ENCODE data around the gene SENP1.

SENP1 gene

GRCh38 chr12:48063530-48063929, 42.3 kb downstream of the SENP1 start:
- Histone ChIP-seq H2AFZ (ENCODE audit: insufficient read depth, low read length, poor library complexity) (no peak overlapping the region), H3K9ac (ENCODE audit: low read length) (no peak overlapping the region), H2BK12ac (ENCODE audit: low read length) (no peak overlapping the region), H3K4me3 (ENCODE audit: low read depth, low read length) (no peak overlapping the region), H3K4ac (ENCODE audit: low read depth, low read length) (no peak overlapping the region), H3K36me3 (ENCODE audit: control insufficient read depth in 1 of 2, insufficient read depth in 2 of 2, low read length in 2 of 2) (peaks cover 3 to 7% of the 10 kb centered on the region in 2 experiments), H3K79me1 (ENCODE audit: low read length) (no peaks in the 10 kb centered on the region), H3K14ac (ENCODE audit: low read length) (no peak overlapping the region), H3K4me2 (ENCODE audit: low read length) (no peak overlapping the region), H3K23ac (ENCODE audit: low read length) (no peak overlapping the region), H3K18ac (ENCODE audit: low read length) (no peak overlapping the region), H2AK5ac (ENCODE audit: low read length) (no peak overlapping the region), H4K91ac (ENCODE audit: low read depth, low read length) (no peak overlapping the region), H3K27ac (ENCODE audit: low read depth, low read length) (no peak overlapping the region), H4K12ac (ENCODE audit: low read depth, low read length) (no peak overlapping the region), H3K9me3 (ENCODE audit: insufficient read depth, low read depth, low read length) (no peaks in the 10 kb centered on the region), H2BK120ac (ENCODE audit: insufficient read depth, low read length, poor library complexity) (no peak overlapping the region), H3K79me2 (ENCODE audit: control insufficient read depth, insufficient read depth, low read length, poor library complexity) (no peaks in the 10 kb centered on the region), H3K4me1 (ENCODE audit: control insufficient read depth in 1 of 2, insufficient read depth in 2 of 2, low read length in 2 of 2) (no peaks in the 10 kb centered on the region), H3K27me3 (ENCODE audit: insufficient read depth, low read length) (no peaks in the 10 kb centered on the region), H4K8ac (ENCODE audit: low read depth, low read length) (no peak overlapping the region), H2BK5ac (ENCODE audit: low read depth, low read length, poor library complexity) (no peak overlapping the region)
- 100% methylated on average over 1 of the region's 6 CpGs for WGBS (ENCODE audit: extremely low coverage, insufficient coverage, insufficient read length)
- DNase-seq: no peak

- Histone ChIP-seq H3K9me3 (ENCODE audit: insufficient read depth, low read depth, low read length) (no peaks in the 10 kb centered on the region), H4K12ac (ENCODE audit: low read depth, low read length) (no peak overlapping the region), H3K4ac (ENCODE audit: low read depth, low read length) (no peak overlapping the region), H2BK5ac (ENCODE audit: low read depth, low read length, poor library complexity) (no peak overlapping the region), H2AK5ac (ENCODE audit: low read length) (no peak overlapping the region), H4K91ac (ENCODE audit: low read depth, low read length) (no peak overlapping the region), H3K18ac (ENCODE audit: low read length) (no peak overlapping the region), H4K8ac (ENCODE audit: low read depth, low read length) (no peak overlapping the region), H3K4me2 (ENCODE audit: low read length) (no peak overlapping the region), H3K4me3 (ENCODE audit: low read depth, low read length) (no peak overlapping the region), H3K36me3 (ENCODE audit: control insufficient read depth in 1 of 2, insufficient read depth in 2 of 2, low read length in 2 of 2) (peaks cover 3 to 7% of the 10 kb centered on the region in 2 experiments), H3K9ac (ENCODE audit: low read length) (no peak overlapping the region), H3K27me3 (ENCODE audit: insufficient read depth, low read length) (no peaks in the 10 kb centered on the region), H3K79me1 (ENCODE audit: low read length) (no peaks in the 10 kb centered on the region), H2BK12ac (ENCODE audit: low read length) (no peak overlapping the region), H3K79me2 (ENCODE audit: control insufficient read depth, insufficient read depth, low read length, poor library complexity) (no peaks in the 10 kb centered on the region), H3K23ac (ENCODE audit: low read length) (no peak overlapping the region), H2BK120ac (ENCODE audit: insufficient read depth, low read length, poor library complexity) (no peak overlapping the region), H2AFZ (ENCODE audit: insufficient read depth, low read length, poor library complexity) (no peak overlapping the region), H3K27ac (ENCODE audit: low read depth, low read length) (no peak overlapping the region), H3K14ac (ENCODE audit: low read length) (no peak overlapping the region), H3K4me1 (ENCODE audit: control insufficient read depth in 1 of 2, insufficient read depth in 2 of 2, low read length in 2 of 2) (no peaks in the 10 kb centered on the region)
- peak; percentile 4 to 47 for DNase-seq
- WGBS (ENCODE audit: extremely low coverage, insufficient coverage, insufficient read length): no CpG with 5 or more reads among the region's 1 CpG
These were observed 43.8 kb downstream of the SENP1 start for GRCh38 chr12:48061938-48062719.

GRCh38 chr12:48060474-48060873, 45.4 kb downstream of the SENP1 start:
- H3K9me3 ChIP-seq (ENCODE audit: insufficient read depth, low read depth, low read length): no peaks in the 10 kb centered on the region
- H2BK5ac ChIP-seq (ENCODE audit: low read depth, low read length, poor library complexity): no peak overlapping the region
- no peak overlapping the region for H3K9ac ChIP-seq (ENCODE audit: low read length)
- no peaks in the 10 kb centered on the region for H3K4me1 ChIP-seq (ENCODE audit: control insufficient read depth in 1 of 2, insufficient read depth in 2 of 2, low read length in 2 of 2)
- H3K23ac ChIP-seq (ENCODE audit: low read length): no peak overlapping the region
- H4K12ac ChIP-seq (ENCODE audit: low read depth, low read length): no peak overlapping the region
- no peak overlapping the region for H3K27ac ChIP-seq (ENCODE audit: low read depth, low read length)
- no peak overlapping the region for H3K4me3 ChIP-seq (ENCODE audit: low read depth, low read length)
- no peak overlapping the region for H3K14ac ChIP-seq (ENCODE audit: low read length)
- no peak overlapping the region for H3K4ac ChIP-seq (ENCODE audit: low read depth, low read length)
- no peaks in the 10 kb centered on the region for H3K79me1 ChIP-seq (ENCODE audit: low read length)
- H4K8ac ChIP-seq (ENCODE audit: low read depth, low read length): no peak overlapping the region
- no peak overlapping the region for H2AFZ ChIP-seq (ENCODE audit: insufficient read depth, low read length, poor library complexity)
- no peaks in the 10 kb centered on the region for H3K27me3 ChIP-seq (ENCODE audit: insufficient read depth, low read length)
- no peak overlapping the region for H4K91ac ChIP-seq (ENCODE audit: low read depth, low read length)
- H3K36me3 ChIP-seq (ENCODE audit: control insufficient read depth in 1 of 2, insufficient read depth in 2 of 2, low read length in 2 of 2): peaks cover 3 to 4% of the 10 kb centered on the region in 2 experiments
- no peak overlapping the region for H2BK12ac ChIP-seq (ENCODE audit: low read length)
- no peaks in the 10 kb centered on the region for H3K79me2 ChIP-seq (ENCODE audit: control insufficient read depth, insufficient read depth, low read length, poor library complexity)
- no peak overlapping the region for H2AK5ac ChIP-seq (ENCODE audit: low read length)
- H3K18ac ChIP-seq (ENCODE audit: low read length): no peak overlapping the region
- no CpG with 5 or more reads among the region's 2 CpGs for WGBS (ENCODE audit: extremely low coverage, insufficient coverage, insufficient read length)
- H3K4me2 ChIP-seq (ENCODE audit: low read length): no peak overlapping the region
- DNase-seq: no peak
- no peak overlapping the region for H2BK120ac ChIP-seq (ENCODE audit: insufficient read depth, low read length, poor library complexity)

GRCh38 chr12:48058771-48059170, 47.1 kb downstream of the SENP1 start:
- no peak overlapping the region for H2BK5ac ChIP-seq (ENCODE audit: low read depth, low read length, poor library complexity)
- WGBS (ENCODE audit: extremely low coverage, insufficient coverage, insufficient read length): no CpG with 5 or more reads among the region's 5 CpGs

More at GRCh38 chr12:48058771-48059170, 47.1 kb downstream of the SENP1 start:
- Histone ChIP-seq H3K27ac (ENCODE audit: low read depth, low read length) (no peak overlapping the region), H3K18ac (ENCODE audit: low read length) (no peak overlapping the region), H2AFZ (ENCODE audit: insufficient read depth, low read length, poor library complexity) (no peak overlapping the region), H2BK120ac (ENCODE audit: insufficient read depth, low read length, poor library complexity) (no peak overlapping the region), H3K79me2 (ENCODE audit: control insufficient read depth, insufficient read depth, low read length, poor library complexity) (no peaks in the 10 kb centered on the region), H3K79me1 (ENCODE audit: low read length) (no peaks in the 10 kb centered on the region), H4K91ac (ENCODE audit: low read depth, low read length) (no peak overlapping the region), H3K23ac (ENCODE audit: low read length) (no peak overlapping the region), H2BK12ac (ENCODE audit: low read length) (no peak overlapping the region), H3K14ac (ENCODE audit: low read length) (no peak overlapping the region), H3K36me3 (ENCODE audit: control insufficient read depth in 1 of 2, insufficient read depth in 2 of 2, low read length in 2 of 2) (peaks cover 2 to 5% of the 10 kb centered on the region in 2 experiments), H3K9me3 (ENCODE audit: insufficient read depth, low read depth, low read length) (no peaks in the 10 kb centered on the region), H4K8ac (ENCODE audit: low read depth, low read length) (no peak overlapping the region), H3K4me3 (ENCODE audit: low read depth, low read length) (no peak overlapping the region), H4K12ac (ENCODE audit: low read depth, low read length) (no peak overlapping the region), H3K4ac (ENCODE audit: low read depth, low read length) (no peak overlapping the region), H3K4me2 (ENCODE audit: low read length) (no peak overlapping the region), H3K4me1 (ENCODE audit: control insufficient read depth in 1 of 2, insufficient read depth in 2 of 2, low read length in 2 of 2) (no peaks in the 10 kb centered on the region), H3K27me3 (ENCODE audit: insufficient read depth, low read length) (no peaks in the 10 kb centered on the region), H3K9ac (ENCODE audit: low read length) (no peak overlapping the region), H2AK5ac (ENCODE audit: low read length) (no peak overlapping the region)
- no peak for DNase-seq

Data from trophoblast cell (in vitro differentiated cells and primary cell).